ENCODE results near the gene KLF2.
"Not testable (repeated sequence)": the region's sequence is repeated elsewhere in the genome, so short reads cannot be mapped to it uniquely, and the experiment has no call there.

Gene KLF2

DNA sequence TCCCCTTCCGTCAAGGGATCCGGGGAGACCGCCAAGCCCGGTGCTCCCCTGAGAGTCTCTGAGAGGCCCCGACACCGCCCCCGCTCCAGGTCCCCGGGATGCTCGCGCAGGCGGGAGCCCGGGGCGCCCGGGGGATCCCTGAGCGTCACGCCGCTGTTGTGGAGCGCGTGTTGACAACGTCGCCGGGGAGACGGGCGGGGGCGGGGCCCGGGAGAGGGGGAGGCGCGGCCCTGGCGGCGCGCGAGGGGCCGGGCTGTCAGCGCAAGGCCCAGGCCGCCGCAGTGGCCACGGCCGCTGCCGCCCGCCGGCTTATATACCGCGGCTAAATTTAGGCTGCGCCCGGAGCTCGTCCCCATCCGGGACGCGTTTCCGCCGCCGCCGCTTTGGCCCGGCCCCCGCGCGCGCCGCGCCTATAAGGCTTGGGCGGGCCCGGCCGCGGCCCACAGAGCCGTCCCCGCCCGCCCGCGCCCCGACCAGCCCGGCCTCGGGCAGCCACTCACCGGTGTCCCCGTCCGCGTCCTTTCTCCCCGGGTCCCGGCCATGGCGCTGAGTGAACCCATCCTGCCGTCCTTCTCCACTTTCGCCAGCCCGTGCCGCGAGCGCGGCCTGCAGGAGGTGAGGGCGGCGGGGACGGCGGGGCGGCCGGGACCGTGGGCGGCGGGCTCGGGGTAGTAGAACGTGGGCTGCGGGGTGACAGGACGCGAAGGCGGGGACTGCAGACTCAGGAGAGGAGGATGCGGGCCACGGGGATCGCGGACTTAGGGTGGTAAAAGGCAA is at the start of gene KLF2:
Gene KLF2 (plus strand): TSS at position 443 of the 777 bp plus-strand sequence. CDS start 98 bp downstream, at position 541.
- DNase-seq (ENCODE audit: low spot score) = peak; percentile 90
- no peak for FAIRE-seq

DNA sequence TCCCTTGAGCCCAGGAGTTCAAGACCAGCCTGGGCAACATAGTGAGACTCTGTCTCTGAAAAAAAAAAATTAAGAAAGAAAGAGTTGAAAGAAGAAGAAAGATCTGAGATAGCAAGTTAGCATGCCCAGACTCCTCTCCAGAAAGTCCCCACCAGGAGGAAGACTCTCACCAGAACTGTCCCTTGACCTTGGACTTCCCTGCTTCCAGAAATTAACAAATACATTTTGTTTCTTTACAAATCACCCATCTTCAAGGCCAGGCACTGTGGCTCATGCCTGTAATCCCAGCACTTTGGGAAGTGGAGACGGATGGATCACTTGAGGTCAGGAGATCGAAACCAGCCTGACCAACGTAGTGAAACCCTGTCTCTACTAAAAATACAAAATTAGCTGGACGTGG is 44.3 kb upstream of the KLF2 start:
- FAIRE-seq (no peak), DNase-seq (ENCODE audit: low spot score) (no peak)

DNA sequence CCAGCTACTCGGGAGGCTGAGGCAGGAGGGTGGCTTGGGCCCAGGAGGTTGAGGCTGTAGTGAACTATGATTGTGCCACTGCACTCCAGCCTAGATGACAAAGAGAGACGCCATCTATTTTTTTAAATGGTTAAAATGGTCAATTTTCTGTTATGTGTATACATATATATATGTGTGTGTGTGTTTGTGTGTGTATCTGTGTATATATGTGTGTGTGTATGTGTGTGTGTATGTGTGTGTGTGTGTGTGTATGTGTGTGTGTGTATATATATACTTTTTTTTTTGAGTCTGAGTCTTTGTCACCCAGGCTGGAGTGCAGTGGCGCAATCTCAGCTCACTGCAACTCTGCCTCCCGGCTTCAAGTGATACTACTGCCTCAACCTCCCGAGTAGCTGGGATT is 42.9 kb upstream of the KLF2 start:
- DNase-seq (ENCODE audit: low spot score) = no peak
- no peak for FAIRE-seq

- DNase-seq (ENCODE audit: low spot score) = no peak
- no peak for FAIRE-seq
Observed at GRCh38 chr19:16283210-16284061, 41.2 kb upstream of the KLF2 start.

GRCh38 chr19:16284505-16284904 is 40.1 kb upstream of the KLF2 start:
- FAIRE-seq = no peak
- DNase-seq (ENCODE audit: low spot score) = no peak

- FAIRE-seq; DNase-seq (ENCODE audit: low spot score): not testable (repeated sequence)
Observed at GRCh38 chr19:16285079-16285478, 39.5 kb upstream of the KLF2 start.

GRCh38 chr19:16285769-16286498 is 38.7 kb upstream of the KLF2 start:
- FAIRE-seq (no peak), DNase-seq (ENCODE audit: low spot score) (no peak)

DNA sequence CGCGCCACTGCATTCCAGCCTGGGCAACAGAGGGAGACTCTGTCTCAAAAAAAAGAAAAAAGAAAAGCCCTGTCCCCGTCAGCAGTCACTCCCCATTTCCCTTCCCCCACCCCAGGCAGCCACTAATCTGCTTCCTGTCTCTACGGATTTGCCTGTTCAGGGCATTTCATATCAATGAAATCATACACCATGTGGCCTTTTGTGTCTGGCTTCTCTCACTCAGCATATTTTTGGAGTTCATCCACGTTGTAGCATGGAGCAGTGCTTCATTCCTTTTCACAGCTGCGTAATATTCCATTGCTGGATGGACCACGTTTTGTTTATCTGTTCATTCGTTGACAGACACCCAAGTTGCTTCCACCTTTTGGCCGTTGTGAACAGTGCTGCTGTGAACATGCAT is 36.1 kb upstream of the KLF2 start:
- DNase-seq (ENCODE audit: low spot score) (no peak), FAIRE-seq (no peak)

DNA sequence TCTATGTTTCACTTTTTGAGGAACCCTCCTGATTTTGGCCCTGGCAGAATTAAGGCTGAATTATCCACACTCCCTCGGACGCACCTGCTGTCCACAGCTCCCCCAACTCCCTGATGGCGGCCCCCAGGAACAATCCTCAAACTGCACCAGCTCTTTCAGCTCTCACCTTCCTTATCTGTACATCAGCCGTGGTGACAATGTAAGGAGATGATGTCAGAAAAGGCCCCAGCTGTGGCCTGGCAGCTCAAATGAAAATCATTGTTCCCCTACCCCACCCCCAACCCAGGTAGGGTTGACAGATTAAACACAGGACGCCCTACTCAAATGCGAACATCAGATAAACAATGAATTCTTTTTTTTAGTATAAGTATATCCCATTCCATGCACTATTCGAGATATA is 35.0 kb upstream of the KLF2 start:
- FAIRE-seq = no peak
- DNase-seq (ENCODE audit: low spot score) = no peak

DNA sequence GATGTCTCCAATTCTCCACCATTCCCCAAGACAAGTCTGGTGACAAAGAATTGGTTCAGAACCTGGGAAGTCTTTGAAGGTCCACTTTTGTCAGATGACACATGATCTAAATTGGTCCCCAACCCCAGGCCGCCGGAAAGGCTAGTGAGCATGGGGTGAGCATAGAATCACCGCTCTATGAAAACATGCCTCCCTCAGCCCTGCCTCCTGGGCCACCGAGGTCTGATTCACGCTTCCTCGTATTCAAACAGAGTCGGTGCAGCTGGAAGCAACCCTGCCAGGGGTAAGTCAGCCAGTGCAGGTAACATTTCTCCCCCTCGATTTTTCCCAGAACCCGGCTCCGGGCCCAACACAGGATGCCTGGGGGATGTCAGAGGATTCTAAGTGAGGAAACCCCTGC is 33.9 kb upstream of the KLF2 start:
- FAIRE-seq = no peak
- no peak for DNase-seq (ENCODE audit: low spot score)

DNA sequence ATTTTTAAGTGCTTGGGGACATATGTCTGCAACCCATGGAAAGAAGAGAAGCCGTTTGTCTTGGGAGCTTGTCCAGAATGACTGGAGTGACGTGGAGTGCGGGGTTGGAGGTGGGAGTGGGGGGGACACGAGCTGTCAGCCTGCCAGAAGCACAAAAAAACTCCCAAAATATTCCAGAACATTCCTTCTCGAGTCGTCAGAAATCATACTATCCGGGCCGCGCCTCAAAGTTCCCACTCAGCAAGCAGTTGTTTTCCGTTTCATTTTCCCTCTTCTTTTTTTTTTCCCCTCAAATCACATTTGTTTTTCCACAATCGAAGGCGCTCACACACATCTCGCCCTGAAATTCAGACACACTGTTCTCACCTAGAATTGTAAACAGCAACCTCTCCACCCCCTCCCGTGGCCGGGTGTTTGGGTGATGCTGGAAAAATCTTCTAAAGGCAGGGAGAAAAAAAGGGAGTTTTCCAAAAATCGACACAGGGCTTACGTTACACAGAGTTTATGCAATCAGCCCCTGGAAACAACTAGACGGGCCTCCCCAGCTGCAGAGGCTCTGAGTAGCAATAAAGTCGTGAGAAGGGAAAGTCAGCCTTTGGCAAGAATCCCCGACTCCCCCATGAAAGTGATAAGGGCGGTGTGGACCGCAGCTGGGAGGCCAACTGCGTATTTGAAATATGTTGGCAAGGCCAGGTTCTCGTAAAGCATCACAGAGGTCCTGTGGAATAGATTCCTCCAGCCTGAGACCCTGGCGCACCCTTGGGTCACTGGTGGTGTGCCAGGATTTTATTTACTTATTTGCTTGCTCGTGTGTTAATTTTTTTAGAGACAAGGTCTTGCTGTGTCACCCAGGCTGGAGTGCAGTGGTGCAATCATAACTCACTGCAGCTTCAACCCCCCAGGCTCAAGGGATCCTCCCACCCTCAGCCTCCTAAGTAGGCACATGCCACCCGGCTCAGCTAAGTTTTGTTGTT is 31.2 kb upstream of the KLF2 start:
- FAIRE-seq = no peak

DNA sequence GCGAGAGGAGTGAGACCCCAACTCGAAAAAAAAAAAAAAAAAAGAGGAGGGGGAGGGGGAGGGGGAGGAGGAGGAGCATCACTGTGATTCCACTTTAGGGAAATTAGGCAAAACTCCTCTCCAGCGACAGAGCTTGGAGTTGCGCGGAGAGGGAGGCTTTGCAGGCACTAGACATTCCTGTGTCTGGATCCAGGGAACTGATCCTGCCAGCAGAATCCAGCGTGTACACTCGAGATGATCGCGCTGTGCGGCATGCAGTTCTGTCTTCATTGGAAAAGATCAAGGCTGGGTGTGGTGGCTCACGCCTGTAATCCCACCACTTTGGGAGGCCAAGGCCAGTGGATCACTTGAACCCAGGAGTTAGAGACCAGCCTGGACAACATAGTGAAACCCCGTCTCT is 29.6 kb upstream of the KLF2 start:
- no peak for DNase-seq (ENCODE audit: low spot score)
- no peak for FAIRE-seq

More for the DNA sequence above, 31.2 kb upstream of the KLF2 start:
- DNase-seq (ENCODE audit: low spot score) = peak; percentile 62

- DNase-seq (ENCODE audit: low spot score) (no peak), FAIRE-seq (no peak)
Observed at GRCh38 chr19:16296713-16297112, 27.9 kb upstream of the KLF2 start.

DNA sequence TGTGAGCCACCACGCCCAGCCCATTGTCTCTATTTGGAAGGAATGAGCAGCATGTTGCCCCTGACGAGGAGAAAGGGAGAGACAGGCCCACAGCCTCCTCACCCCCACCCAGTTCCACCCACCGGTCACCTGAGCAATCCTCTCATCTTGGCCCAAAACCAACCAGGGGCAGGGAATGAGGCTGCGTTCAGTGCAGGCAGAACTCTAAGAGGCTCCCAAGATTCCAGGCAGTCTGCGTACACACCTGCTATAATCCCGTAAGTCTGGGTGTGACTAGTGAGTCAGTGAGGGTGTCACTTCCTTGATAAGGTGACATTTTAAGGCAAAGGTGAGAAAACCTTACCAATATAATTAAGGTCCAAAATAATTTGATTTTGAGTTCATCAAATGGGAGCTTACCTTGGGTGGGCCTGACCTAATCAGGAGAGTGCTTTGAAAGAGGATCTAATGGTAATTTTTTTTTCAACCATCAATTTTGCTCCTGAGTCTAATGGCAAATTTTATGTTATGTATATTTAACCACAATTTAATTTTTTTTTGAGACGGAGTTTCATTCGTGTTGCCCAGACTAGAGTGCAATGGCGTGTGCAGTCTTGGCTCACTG is 26.9 kb upstream of the KLF2 start:
- DNase-seq (ENCODE audit: low spot score) = no peak
- no peak for FAIRE-seq

GRCh38 chr19:16298334-16298733 is 26.3 kb upstream of the KLF2 start:
- no peak for DNase-seq (ENCODE audit: low spot score)
- FAIRE-seq = no peak

DNA sequence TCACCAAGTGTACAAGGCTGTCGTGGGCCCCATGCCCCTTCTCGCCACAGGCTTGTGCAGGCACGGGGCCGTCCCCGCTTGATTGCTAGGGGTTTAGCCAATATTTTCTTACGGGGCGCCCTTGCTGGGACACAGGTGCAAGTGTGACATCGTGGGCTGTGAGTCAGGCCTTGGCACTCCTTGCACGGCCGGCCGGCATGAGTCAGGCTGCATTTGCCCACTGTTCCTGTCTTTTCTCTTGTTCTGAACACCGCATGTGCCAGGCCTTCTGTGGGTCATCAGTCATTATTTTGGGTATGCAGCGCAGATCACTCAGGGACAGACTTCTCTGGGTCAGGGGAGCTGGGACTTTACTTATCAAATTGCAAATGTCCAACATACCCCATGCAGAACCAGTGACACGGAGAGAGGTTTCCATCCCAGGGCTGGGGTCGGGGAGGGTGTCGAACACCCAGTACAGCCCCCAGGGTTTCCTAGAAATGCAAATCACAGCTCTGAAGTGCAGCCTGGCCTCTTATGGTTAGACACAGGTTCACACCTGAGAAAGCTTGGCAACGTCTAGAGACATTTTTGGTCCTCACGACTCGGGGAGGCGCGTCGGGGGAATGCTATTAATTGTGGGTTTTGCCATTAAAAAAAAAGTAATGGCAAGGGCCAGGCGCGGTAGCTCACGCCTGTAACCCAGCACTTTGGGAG is 22.5 kb upstream of the KLF2 start:
- peak; percentile 82 for DNase-seq (ENCODE audit: low spot score)
- no peak for FAIRE-seq

GRCh38 chr19:16303755-16304154 is 20.9 kb upstream of the KLF2 start:
- FAIRE-seq = no peak
- DNase-seq (ENCODE audit: low spot score) = no peak

DNA sequence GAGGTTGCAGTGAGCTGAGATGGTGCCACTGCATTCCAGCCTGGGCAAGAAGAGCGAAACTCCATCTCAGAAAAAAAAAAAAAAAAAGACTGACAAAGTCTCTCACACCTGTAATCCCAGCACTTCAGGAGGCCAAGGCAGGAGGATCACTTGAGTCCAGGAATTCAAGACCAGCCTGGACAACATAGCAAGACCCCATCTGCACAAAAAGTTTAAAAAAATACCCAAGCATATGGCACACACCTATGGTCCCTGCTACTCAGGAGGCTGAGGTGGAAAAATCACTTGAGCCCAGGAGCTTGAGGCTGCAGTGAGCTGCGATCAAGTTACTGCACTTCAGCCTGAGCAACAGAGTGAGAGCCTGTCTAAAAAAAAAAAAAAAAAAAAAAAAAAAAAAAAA is 20.1 kb upstream of the KLF2 start:
- FAIRE-seq = not testable (repeated sequence)

GRCh38 chr19:16305060-16305459 is 19.6 kb upstream of the KLF2 start:
- not testable (repeated sequence) for FAIRE-seq; DNase-seq (ENCODE audit: low spot score)

More for the DNA sequence above, 20.1 kb upstream of the KLF2 start:
- not testable (repeated sequence) for DNase-seq (ENCODE audit: low spot score)

All from urothelium cell line (cell line).